IMR-90 (cell line): ENCODE measurements around the gene CAMSAP3. TPM values are rescaled to one million over a fixed set of nuclear protein-coding genes. Genes with fewer than 3 reads are reported as not detected.

Experiments used
- ATAC-seq: fragments of 200-7000 bp; cut with Tn5 transposase; 2 replicates; pipeline ENCODE4 v1.9.1; 2020; ENCODE audit warnings: low read depth, mild to moderate bottlenecking, moderate library complexity
- BruUV-seq: library from RNA; stranded (reverse); fragments of 400-500 nt; replicated peaks from 2 replicates; lab custom pipeline; 2021; lab: Mats Ljungman, UMichigan
- CTCF ChIA-PET: fragments of 300-600 bp; formaldehyde crosslinking; extraction: SDS; loops from one replicate; lab custom pipeline; 2021; ENCODE audit warnings: antibody characterized with exemption; lab: Yijun Ruan, JAX
- POLR2A ChIA-PET: fragments of 300-600 bp; sonication (Branson Sonifier 250); formaldehyde crosslinking; loops from one replicate; lab custom pipeline; 2022; ENCODE audit warnings: antibody characterized with exemption; ENCODE audit not compliant: unreplicated experiment; lab: Charles Lee
- DNase-seq: peaks from one replicate; pipeline ENCODE4 v3.0.0; 2013
- H2AFZ ChIP-seq: replicated peaks from 2 replicates; pipeline ENCODE3; 2013; ENCODE audit warnings: low read length, mild to moderate bottlenecking; ENCODE audit not compliant: poor library complexity
- H2AK5ac ChIP-seq: 2 replicates; pipeline ENCODE4 v1.6.1; 2013; ENCODE audit warnings: low read depth, low read length, inconsistent platforms
- H2AK9ac ChIP-seq: replicated peaks from 2 replicates; pipeline ENCODE3; 2013; ENCODE audit warnings: mild to moderate bottlenecking, low read depth, low read length, moderate library complexity; ENCODE audit not compliant: poor library complexity
- H2BK120ac ChIP-seq: 2 replicates; pipeline ENCODE4 v1.6.1; 2013; ENCODE audit warnings: low read depth, low read length, inconsistent platforms
- H2BK15ac ChIP-seq: 3 replicates; pipeline ENCODE4 v1.6.1; 2013; ENCODE audit warnings: low read depth, low read length, inconsistent platforms
- H2BK20ac ChIP-seq: 2 replicates; pipeline ENCODE4 v1.6.1; 2013; ENCODE audit warnings: low read depth, mild to moderate bottlenecking, inconsistent platforms, low read length, moderate library complexity
- H2BK5ac ChIP-seq: 2 replicates; pipeline ENCODE4 v1.6.1; 2013; ENCODE audit warnings: mild to moderate bottlenecking, low read depth, low read length, inconsistent platforms; ENCODE audit not compliant: poor library complexity, severe bottlenecking
- H3K14ac ChIP-seq: replicated peaks from 2 replicates; pipeline ENCODE4 v1.6.1; 2013; ENCODE audit warnings: low read depth, low read length, inconsistent platforms
- H3K18ac ChIP-seq: 2 replicates; pipeline ENCODE4 v1.6.1; 2013; ENCODE audit warnings: low read depth, low read length, control low read depth
- H3K23ac ChIP-seq: 2 replicates; pipeline ENCODE4 v1.6.1; 2013; ENCODE audit warnings: low read depth, low read length, inconsistent platforms
- H3K27ac ChIP-seq: 2 replicates; pipeline ENCODE4 v1.5.1; 2013; ENCODE audit warnings: mild to moderate bottlenecking, control low read depth, low read length; ENCODE audit not compliant: insufficient read depth
- H3K27me3 ChIP-seq: 2 replicates; pipeline ENCODE4 v1.6.1; 2013; ENCODE audit warnings: low read length; ENCODE audit not compliant: control insufficient read depth, insufficient read depth
- H3K36me3 ChIP-seq: 2 replicates; pipeline ENCODE4 v1.6.1; 2013; ENCODE audit warnings: low read length, mixed read lengths; ENCODE audit not compliant: control insufficient read depth, insufficient read depth
- H3K4ac ChIP-seq: 2 replicates; pipeline ENCODE4 v1.6.1; 2013; ENCODE audit warnings: low read depth, low read length, inconsistent platforms
- H3K4me1 ChIP-seq: 2 replicates; pipeline ENCODE4 v1.6.1; 2013; ENCODE audit warnings: low read length, mixed read lengths; ENCODE audit not compliant: control insufficient read depth, insufficient read depth
- H3K4me2 ChIP-seq: 2 replicates; pipeline ENCODE4 v1.6.1; 2013; ENCODE audit warnings: low read depth, mild to moderate bottlenecking, control low read depth, low read length, moderate library complexity
- H3K4me3 ChIP-seq: 2 replicates; pipeline ENCODE4 v1.5.1; 2013; ENCODE audit warnings: low read depth, mild to moderate bottlenecking, control low read depth, low read length, moderate library complexity; ENCODE audit not compliant: insufficient read depth
- H3K56ac ChIP-seq: 2 replicates; pipeline ENCODE4 v1.6.1; 2013; ENCODE audit warnings: low read length, inconsistent platforms; ENCODE audit not compliant: insufficient read depth; ENCODE audit errors: extremely low read depth
- H3K79me1 ChIP-seq, 2 experiments: 2 replicates each; pipeline ENCODE4 v1.6.1; 2013; ENCODE audit warnings: low read length in 2 of 2, inconsistent platforms in 1 of 2, low read depth in 1 of 2
- H3K9ac ChIP-seq: 2 replicates; pipeline ENCODE4 v1.6.1; 2013; ENCODE audit warnings: low read depth, low read length, control low read depth
- H3K9me1 ChIP-seq: 2 replicates; pipeline ENCODE4 v1.6.1; 2013; ENCODE audit warnings: low read length, inconsistent platforms; ENCODE audit not compliant: insufficient read depth
- H3K9me3 ChIP-seq: 2 replicates; pipeline ENCODE4 v1.6.1; 2013; ENCODE audit warnings: low read length; ENCODE audit not compliant: control insufficient read depth, insufficient read depth
- H4K20me1 ChIP-seq: 2 replicates; pipeline ENCODE4 v1.6.1; 2013; ENCODE audit warnings: low read length, inconsistent platforms; ENCODE audit not compliant: insufficient read depth
- H4K5ac ChIP-seq: 2 replicates; pipeline ENCODE4 v1.6.1; 2013; ENCODE audit warnings: mild to moderate bottlenecking, low read depth, low read length, control low read depth
- H4K8ac ChIP-seq, 2 experiments: 2 replicates each; pipeline ENCODE4 v1.6.1; 2013; ENCODE audit warnings: low read depth in 2 of 2, low read length in 2 of 2, control low read depth in 1 of 2, inconsistent platforms in 1 of 2
- H4K91ac ChIP-seq: 2 replicates; pipeline ENCODE4 v1.6.1; 2013; ENCODE audit warnings: low read depth, low read length, inconsistent platforms; ENCODE audit not compliant: insufficient read depth
- BHLHE40 ChIP-seq: fragments of 150-350 bp; IDR thresholded peaks from 2 replicates; pipeline ENCODE4 v1.6.1; 2016; ENCODE audit warnings: mild to moderate bottlenecking, low read depth, low read length
- CEBPB ChIP-seq: IDR thresholded peaks from 2 replicates; pipeline ENCODE4 v1.6.1; 2012; ENCODE audit warnings: low read depth, low read length, improper control_type of control experiment
- CHD1 ChIP-seq: IDR thresholded peaks from 2 replicates; pipeline ENCODE4 v1.6.1; 2012; ENCODE audit warnings: low read depth, low read length, improper control_type of control experiment
- FOS ChIP-seq: fragments of 150-350 bp; IDR thresholded peaks from 2 replicates; pipeline ENCODE4 v1.6.1; 2016; ENCODE audit warnings: low read depth, low read length
- MAFK ChIP-seq: IDR thresholded peaks from 2 replicates; pipeline ENCODE4 v1.6.1; 2012; ENCODE audit warnings: low read depth, low read length, improper control_type of control experiment
- MAZ ChIP-seq: IDR thresholded peaks from 2 replicates; pipeline ENCODE4 v1.6.1; 2012; ENCODE audit warnings: low read depth, mild to moderate bottlenecking, low read length, improper control_type of control experiment, moderate library complexity, borderline replicate concordance
- MXI1 ChIP-seq: IDR thresholded peaks from 2 replicates; pipeline ENCODE4 v1.6.1; 2012; ENCODE audit warnings: low read depth, mild to moderate bottlenecking, low read length, moderate library complexity, borderline replicate concordance
- NFE2L2 ChIP-seq: fragments of 150-350 bp; IDR thresholded peaks from 2 replicates; pipeline ENCODE4 v1.6.1; 2016; ENCODE audit warnings: low read depth, mild to moderate bottlenecking, low read length
- POLR2A ChIP-seq: IDR thresholded peaks from 2 replicates; pipeline ENCODE4 v1.6.1; 2012; ENCODE audit warnings: mild to moderate bottlenecking, low read depth, low read length
- RAD21 ChIP-seq: IDR thresholded peaks from 2 replicates; pipeline ENCODE4 v1.6.1; 2012; ENCODE audit warnings: low read length, improper control_type of control experiment
- RCOR1 ChIP-seq: IDR thresholded peaks from 2 replicates; pipeline ENCODE4 v1.6.1; 2012; ENCODE audit warnings: mild to moderate bottlenecking, low read length, improper control_type of control experiment; ENCODE audit not compliant: insufficient replicate concordance
- RFX5 ChIP-seq: IDR thresholded peaks from 2 replicates; pipeline ENCODE4 v1.8.0; 2012; ENCODE audit warnings: low read depth, mild to moderate bottlenecking, low read length, moderate library complexity
- SMC3 ChIP-seq: fragments of 150-350 bp; IDR thresholded peaks from 2 replicates; pipeline ENCODE4 v1.6.1; 2016; ENCODE audit warnings: low read depth, mild to moderate bottlenecking, antibody characterized with exemption, low read length, moderate library complexity
- WGBS, 2 experiments: methylation state at CpG; one replicate each; pipeline versions ENCODE4 v1.1.5 to v1.1.7; 2013; ENCODE audit warnings: missing lambda C conversion rate in 2 of 2; ENCODE audit not compliant: insufficient read length in 1 of 2; ENCODE audit errors: extremely low coverage in 2 of 2; 5-methylcytosine and 5-hydroxymethylcytosine counted together
- dilution Hi-C: fragments of 300-500 bp; cut with HindIII; formaldehyde crosslinking; loops from one replicate; pipeline ENCODE4 v1.14.3; 2018; ENCODE audit warnings: low sequenced_read_pairs; ENCODE audit not compliant: unreplicated experiment
- in situ Hi-C: fragments of 300-500 bp; cut with MboI; formaldehyde crosslinking; loops from 3 replicates; pipeline ENCODE4 v1.14.3; 2019; ENCODE audit warnings: low sequenced_read_pairs, inconsistent platforms, mixed read lengths
- intact Hi-C: fragments of 100-400 bp; cut with micrococcal nuclease; formaldehyde crosslinking; loops from 2 replicates; pipeline ENCODE4 v1.10.0; 2022
- polyA plus RNA-seq, 3 experiments: library from polyadenylated mRNA; depleted of rRNA; stranded (reverse); fragments of >200 nt; gene quantifications; 2 replicates each; pipeline ENCODE4 v1.2.3, GENCODE V29; 2012; ENCODE audit warnings: low replicate concordance in 1 of 3
- total RNA-seq: library from RNA; depleted of rRNA; stranded (reverse); fragments of >200 nt; gene quantifications from 2 replicates; pipeline ENCODE4 v1.2.3, GENCODE V29; 2012
- TF ChIP-seq, protein P1 (sequence below): fragments of 150-350 bp; IDR thresholded peaks from 2 replicates; pipeline ENCODE4 v1.6.1; 2017; ENCODE audit warnings: mild to moderate bottlenecking, antibody characterized with exemption, low read length, low read depth
- TF ChIP-seq, protein P2 (sequence below): conservative IDR thresholded peaks from 2 replicates; pipeline ENCODE4 v1.5.1; 2012; ENCODE audit warnings: mild to moderate bottlenecking, low read depth, low read length, improper control_type of control experiment
- TF ChIP-seq, protein P3 (sequence below): fragments of 150-350 bp; IDR thresholded peaks from 2 replicates; pipeline ENCODE4 v1.6.1; 2016; ENCODE audit warnings: low read depth, mild to moderate bottlenecking, low read length, moderate library complexity, borderline replicate concordance

Gene CAMSAP3
- total and polyA plus RNA-seq, 2 of the 4 experiments (the other 2 are of a cell fraction) = not detected

DNA sequence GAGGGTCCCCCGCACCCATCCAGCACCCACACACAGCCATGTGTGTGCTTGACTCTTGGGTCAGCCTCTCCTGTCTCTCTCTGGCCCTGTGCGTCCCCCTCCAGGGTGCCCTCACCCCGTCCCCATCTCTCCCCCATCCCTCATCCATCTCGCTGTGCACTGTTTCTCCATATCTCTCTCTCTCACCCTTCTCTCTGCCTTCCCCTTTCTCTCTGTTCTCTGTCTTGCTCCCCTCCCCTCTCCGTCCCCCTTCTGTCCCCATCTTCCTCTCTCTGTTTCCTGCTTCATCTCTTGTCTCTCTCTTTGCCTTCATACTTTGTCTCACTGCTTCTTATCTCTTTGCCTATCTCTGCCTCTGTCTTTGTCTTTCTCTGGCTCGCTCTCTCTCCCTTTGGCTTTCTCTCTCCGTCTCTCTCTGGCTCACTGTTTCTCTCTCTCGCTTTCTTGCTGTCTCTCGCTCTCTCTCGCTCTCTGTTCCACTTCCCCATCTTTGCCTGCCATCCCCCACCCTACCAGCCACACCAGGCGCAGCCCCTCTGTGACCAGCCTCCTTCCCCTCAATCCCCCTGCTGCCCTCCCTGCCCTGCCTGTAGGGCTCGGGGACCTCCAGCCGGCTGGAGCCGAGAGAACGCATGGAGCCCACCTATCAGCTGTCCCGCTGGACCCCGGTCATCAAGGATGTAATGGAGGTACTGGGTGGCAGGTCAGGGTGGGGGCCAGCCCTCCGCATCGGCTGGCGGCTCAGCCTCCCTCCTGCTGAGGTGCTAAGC, 50.2 kb downstream of the CAMSAP3 start:
- WGBS, 2 experiments = 46% methylated on average over 7 of the region's 20 CpGs; no CpG with 5 or more reads in 1 of the 2 experiments
- DNase-seq (no peak), ATAC-seq (no peak)
- Histone ChIP-seq H3K36me3 (no peaks in the 10 kb centered on the region), H3K23ac (no peak overlapping the region), H2BK15ac (no peak overlapping the region), H3K9ac (no peak overlapping the region), H2AK5ac (no peak overlapping the region), H3K14ac (no peak overlapping the region), H3K79me1 (no peaks in the 10 kb centered on the region), H4K91ac (no peak overlapping the region), H2AFZ (no peak overlapping the region), H2BK20ac (no peak overlapping the region), H2BK120ac (no peak overlapping the region), H3K4me1 (no peaks in the 10 kb centered on the region), H2AK9ac (no peak overlapping the region), H3K4me3 (no peak overlapping the region), H3K56ac (no peak overlapping the region), H3K4me2 (no peak overlapping the region), H2BK5ac (no peak overlapping the region), H4K5ac (no peak overlapping the region), H3K4ac (no peak overlapping the region), H4K20me1 (no peaks in the 10 kb centered on the region), H3K27ac (no peak overlapping the region), H4K8ac (no peak overlapping the region), H3K9me3 (no peaks in the 10 kb centered on the region), H3K9me1 (no peaks in the 10 kb centered on the region), H3K18ac (no peak overlapping the region), H3K27me3 (peaks cover 4% of the 10 kb centered on the region; the same call in 1 of the 2 replicates)
- BruUV-seq = no TSS peak
- intact Hi-C loops (no loop called here), dilution Hi-C loops (no loop called here), in situ Hi-C loops (no loop called here)
- TF ChIP-seq CHD1 (no peak), RFX5 (no peak), MAZ (no peak), NFE2L2 (no peak), MAFK (no peak), CEBPB (no peak), FOS (no peak), POLR2A (no peak), RCOR1 (no peak), BHLHE40 (no peak), MXI1 (no peak), RAD21 (no peak), SMC3 (no peak)
- TF ChIP-seq, protein P1, sequence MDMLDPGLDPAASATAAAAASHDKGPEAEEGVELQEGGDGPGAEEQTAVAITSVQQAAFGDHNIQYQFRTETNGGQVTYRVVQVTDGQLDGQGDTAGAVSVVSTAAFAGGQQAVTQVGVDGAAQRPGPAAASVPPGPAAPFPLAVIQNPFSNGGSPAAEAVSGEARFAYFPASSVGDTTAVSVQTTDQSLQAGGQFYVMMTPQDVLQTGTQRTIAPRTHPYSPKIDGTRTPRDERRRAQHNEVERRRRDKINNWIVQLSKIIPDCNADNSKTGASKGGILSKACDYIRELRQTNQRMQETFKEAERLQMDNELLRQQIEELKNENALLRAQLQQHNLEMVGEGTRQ = no peak
- TF ChIP-seq, protein P2, sequence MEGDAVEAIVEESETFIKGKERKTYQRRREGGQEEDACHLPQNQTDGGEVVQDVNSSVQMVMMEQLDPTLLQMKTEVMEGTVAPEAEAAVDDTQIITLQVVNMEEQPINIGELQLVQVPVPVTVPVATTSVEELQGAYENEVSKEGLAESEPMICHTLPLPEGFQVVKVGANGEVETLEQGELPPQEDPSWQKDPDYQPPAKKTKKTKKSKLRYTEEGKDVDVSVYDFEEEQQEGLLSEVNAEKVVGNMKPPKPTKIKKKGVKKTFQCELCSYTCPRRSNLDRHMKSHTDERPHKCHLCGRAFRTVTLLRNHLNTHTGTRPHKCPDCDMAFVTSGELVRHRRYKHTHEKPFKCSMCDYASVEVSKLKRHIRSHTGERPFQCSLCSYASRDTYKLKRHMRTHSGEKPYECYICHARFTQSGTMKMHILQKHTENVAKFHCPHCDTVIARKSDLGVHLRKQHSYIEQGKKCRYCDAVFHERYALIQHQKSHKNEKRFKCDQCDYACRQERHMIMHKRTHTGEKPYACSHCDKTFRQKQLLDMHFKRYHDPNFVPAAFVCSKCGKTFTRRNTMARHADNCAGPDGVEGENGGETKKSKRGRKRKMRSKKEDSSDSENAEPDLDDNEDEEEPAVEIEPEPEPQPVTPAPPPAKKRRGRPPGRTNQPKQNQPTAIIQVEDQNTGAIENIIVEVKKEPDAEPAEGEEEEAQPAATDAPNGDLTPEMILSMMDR = no peak
- TF ChIP-seq, protein P3, sequence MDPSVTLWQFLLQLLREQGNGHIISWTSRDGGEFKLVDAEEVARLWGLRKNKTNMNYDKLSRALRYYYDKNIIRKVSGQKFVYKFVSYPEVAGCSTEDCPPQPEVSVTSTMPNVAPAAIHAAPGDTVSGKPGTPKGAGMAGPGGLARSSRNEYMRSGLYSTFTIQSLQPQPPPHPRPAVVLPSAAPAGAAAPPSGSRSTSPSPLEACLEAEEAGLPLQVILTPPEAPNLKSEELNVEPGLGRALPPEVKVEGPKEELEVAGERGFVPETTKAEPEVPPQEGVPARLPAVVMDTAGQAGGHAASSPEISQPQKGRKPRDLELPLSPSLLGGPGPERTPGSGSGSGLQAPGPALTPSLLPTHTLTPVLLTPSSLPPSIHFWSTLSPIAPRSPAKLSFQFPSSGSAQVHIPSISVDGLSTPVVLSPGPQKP = no peak
- POLR2A ChIA-PET = no interaction called here
- CTCF ChIA-PET = no interaction called here
